ENCODE data around the gene SYCE1. TPM values are rescaled to one million over a fixed set of nuclear protein-coding genes. Genes with fewer than 3 reads are reported as not detected.

SYCE1 gene
- total and polyA plus RNA-seq, 12 donors: 0.52 to 9.2 (median 1.4) TPM; not detected in 3

GRCh38 chr10:133528845-133529575 lies 36.4 kb downstream of the SYCE1 start:
- Histone ChIP-seq H3K36me3 (replicated peaks in 1 of 2) (no peaks in the 10 kb centered on the region), H3K4me1 (replicated peaks in 1 of 2) (no peaks in the 10 kb centered on the region), H3K27me3 (peaks cover 65% of the 10 kb centered on the region), H3K4me3 (peak overlapping the region in 1 of 4 donors; percentile 13), H3K27ac (no peak overlapping the region), H3K9me3 (replicated peaks in 1 of 3) (peaks cover 0 to 3% (median 0%) of the 10 kb centered on the region in 3 donors)
- intact Hi-C loops (cut with DNase I): no loop called here
- no peak for DNase-seq
- TF ChIP-seq POLR2A (IDR thresholded peaks at IDR 0.05) (no peak), CTCF (IDR thresholded peaks at IDR 0.05) (no peak)
- 2 to 20% (median 6%) methylated on average over 19 to 37 of the region's 37 CpGs for WGBS, 4 donors

GRCh38 chr10:133528296-133528844 lies 37.0 kb downstream of the SYCE1 start:
- Histone ChIP-seq H3K4me1 (replicated peaks in 1 of 2) (no peaks in the 10 kb centered on the region), H3K27ac (no peak overlapping the region), H3K27me3 (peaks cover 65% of the 10 kb centered on the region), H3K9me3 (replicated peaks in 1 of 3) (peaks cover 0 to 10% (median 0%) of the 10 kb centered on the region in 3 donors), H3K4me3 (no peak overlapping the region), H3K36me3 (replicated peaks in 1 of 2) (no peaks in the 10 kb centered on the region)
- intact Hi-C loops (cut with DNase I): no loop called here
- TF ChIP-seq CTCF (IDR thresholded peaks at IDR 0.05) (no peak), POLR2A (IDR thresholded peaks at IDR 0.05) (no peak)
- WGBS, 4 donors: 0 to 24% (median 5%) methylated on average over 5 to 50 of the region's 50 CpGs
- no peak for DNase-seq

- intact Hi-C loops (cut with DNase I): no loop called here
These were observed 37.6 kb downstream of the SYCE1 start for GRCh38 chr10:133527771-133528271.

More at GRCh38 chr10:133527771-133528271, 37.6 kb downstream of the SYCE1 start:
- no peaks in the 10 kb centered on the region for H3K4me1 ChIP-seq (replicated peaks in 1 of 2)
- H3K27ac ChIP-seq: no peak overlapping the region
- peaks cover 65% of the 10 kb centered on the region for H3K27me3 ChIP-seq
- no peaks in the 10 kb centered on the region for H3K36me3 ChIP-seq (replicated peaks in 1 of 2)
- no peak for DNase-seq
- TF ChIP-seq CTCF (IDR thresholded peaks at IDR 0.05) (no peak), POLR2A (IDR thresholded peaks at IDR 0.05) (no peak)
- H3K9me3 ChIP-seq (replicated peaks in 1 of 3): peaks cover 0 to 10% (median 0%) of the 10 kb centered on the region in 3 donors
- WGBS, 4 donors: 4 to 27% (median 14%) methylated on average over 25 to 51 of the region's 51 CpGs; no CpG with 5 or more reads in 1 of the 4 donors
- H3K4me3 ChIP-seq: no peak overlapping the region

All from adrenal gland (tissue), 12 donors.